UCSD-AML1 (cell line): ENCODE measurements around the gene C4orf50.
"Not testable (repeated sequence)": the region's sequence is repeated elsewhere in the genome, so short reads cannot be mapped to it uniquely, and the experiment has no call there.

ENCODE experiments used
- DNase-seq: peaks from one replicate; lab custom pipeline; 2025; ENCODE audit not compliant: unreplicated experiment; lab: John Stamatoyannopoulos, UW

The C4orf50 gene

DNA sequence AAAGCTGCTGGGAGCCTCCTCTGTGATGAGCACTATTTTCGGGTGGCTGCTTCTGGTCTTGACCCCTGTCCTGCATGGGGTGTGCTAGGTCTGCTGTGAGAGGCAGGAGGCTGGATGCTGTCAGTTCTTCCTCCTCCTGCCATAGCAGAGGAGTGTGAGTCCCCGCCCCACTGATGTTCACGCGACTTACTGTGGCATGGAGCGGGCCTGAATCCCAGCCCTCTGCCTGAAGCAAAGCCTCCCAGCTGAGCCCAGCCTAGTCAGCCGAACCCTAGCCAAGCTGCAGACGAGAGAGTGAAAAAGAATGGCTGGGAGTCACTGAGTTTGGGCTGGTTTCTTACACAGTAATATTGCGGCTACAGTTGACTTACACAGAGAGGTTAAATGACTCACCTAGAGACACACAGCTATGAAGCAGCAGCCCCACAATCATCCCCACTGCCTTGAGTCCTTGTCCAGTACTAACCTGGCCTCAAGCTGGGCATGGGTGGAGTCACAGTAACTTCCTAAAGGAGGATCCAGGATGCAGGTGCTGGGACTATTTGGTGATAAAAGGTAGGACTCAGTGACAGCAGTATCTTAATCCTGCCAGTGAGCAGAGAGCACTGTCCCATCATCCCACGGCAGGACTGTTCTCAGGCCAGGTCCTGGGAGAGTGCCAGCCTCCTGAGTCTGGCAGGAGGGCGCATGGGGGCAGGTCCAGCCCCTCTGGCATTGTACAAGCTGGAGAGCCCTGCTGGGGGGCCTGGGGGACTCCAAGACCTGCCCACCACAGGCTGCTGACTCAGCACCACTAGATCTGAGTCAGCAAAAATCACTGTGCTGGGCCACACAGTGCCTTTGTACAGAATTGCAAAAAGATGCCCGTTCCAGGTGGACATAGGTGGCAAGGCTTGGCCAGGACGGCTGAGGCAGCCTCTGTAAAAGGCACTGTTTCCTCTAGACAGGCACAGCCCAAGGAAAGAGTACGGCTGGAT lies 65.0 kb downstream of the C4orf50 start:
- DNase-seq, result no peak

- DNase-seq, result no peak
These were observed 65.8 kb downstream of the C4orf50 start for GRCh38 chr4:5952286-5952974.

- not testable (repeated sequence) for DNase-seq
These were observed 71.6 kb downstream of the C4orf50 start for GRCh38 chr4:5946653-5947052.

GRCh38 chr4:5945936-5946335 lies 72.3 kb downstream of the C4orf50 start:
- DNase-seq, result no peak

DNA sequence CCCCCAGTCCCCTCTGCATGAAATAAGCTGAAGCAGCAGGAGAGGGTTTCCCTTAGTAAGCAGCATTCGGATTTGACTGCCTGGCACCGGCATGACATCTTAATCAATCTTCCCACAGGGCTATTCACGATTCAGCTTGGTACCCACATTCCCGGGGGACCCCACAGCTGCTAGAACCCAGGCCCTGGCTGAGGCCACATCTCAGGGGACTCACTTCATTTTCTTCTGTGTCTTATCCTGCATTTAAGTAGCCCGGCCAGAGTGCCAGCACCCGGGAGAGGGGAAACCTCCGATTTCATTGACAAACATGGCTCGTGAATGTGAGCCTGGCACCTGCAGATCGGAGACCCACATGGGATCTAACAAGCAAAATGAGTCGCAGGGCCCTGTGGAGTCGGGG lies 73.1 kb downstream of the C4orf50 start:
- DNase-seq, result no peak

- no peak for DNase-seq
These were observed 74.7 kb downstream of the C4orf50 start for GRCh38 chr4:5943561-5943960.

DNA sequence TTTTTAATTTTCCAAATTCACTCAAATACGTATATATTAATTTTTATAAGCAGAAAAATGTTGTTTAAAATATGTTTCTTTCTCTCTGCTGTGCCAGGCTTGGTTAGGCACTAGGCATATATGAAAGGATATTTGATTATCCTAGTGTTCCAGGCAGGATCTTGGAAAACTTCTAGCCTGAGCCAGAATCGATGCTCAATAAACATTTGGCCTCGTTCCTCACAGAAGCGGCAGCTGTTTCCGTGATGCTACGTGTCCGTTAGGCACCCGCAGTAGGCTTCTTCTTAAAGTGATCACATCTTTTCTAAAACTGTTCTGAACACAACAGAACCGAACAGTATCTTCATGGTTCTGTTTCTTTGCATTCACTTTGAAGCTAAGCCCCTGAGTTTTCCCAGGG lies 75.3 kb downstream of the C4orf50 start:
- DNase-seq, result no peak

DNA sequence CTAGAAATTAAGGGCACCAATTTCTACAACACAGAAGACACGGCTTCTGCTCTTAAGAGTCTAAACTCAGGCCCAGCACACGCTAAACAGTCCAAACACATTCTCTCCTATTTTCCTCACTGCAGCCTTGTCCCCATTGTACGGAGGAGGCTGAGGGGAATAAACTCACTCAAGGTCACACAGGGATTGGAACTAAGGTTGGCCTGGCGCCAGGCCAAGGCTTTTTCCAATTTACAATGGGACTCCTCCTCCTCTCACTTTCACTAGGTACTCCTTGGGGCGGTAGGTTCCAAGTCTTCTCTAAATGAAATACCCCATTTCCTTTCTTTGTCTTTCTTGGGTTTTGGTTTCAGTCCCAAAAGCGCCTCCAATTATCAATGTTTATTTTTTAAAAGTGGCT lies 76.6 kb downstream of the C4orf50 start:
- no peak for DNase-seq

- no peak for DNase-seq
These were observed 77.6 kb downstream of the C4orf50 start for GRCh38 chr4:5940470-5941203.

- no peak for DNase-seq
These were observed 84.0 kb downstream of the C4orf50 start for GRCh38 chr4:5933996-5934831.

DNA sequence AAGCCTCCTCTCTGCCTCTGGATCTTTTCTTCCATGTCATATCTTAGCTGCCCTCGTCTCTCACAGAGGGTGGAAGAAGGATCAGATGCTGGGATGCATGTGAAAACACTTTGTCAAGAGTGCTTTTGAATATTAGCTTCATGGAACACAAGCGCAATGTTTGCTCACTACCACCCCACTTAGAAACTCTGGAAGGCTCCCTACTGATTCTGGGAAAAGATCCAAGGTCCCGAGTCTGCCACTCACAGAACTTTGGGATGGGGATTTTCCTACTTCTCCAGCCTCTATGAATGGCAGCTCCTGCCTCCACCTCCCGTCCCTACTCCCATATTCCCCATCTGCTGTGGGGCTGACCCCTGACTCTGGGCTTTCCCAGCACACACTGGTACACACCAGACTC lies 85.1 kb downstream of the C4orf50 start:
- no peak for DNase-seq

GRCh38 chr4:5932035-5932568 lies 86.1 kb downstream of the C4orf50 start:
- no peak for DNase-seq

- DNase-seq, result no peak
These were observed 86.7 kb downstream of the C4orf50 start for GRCh38 chr4:5931526-5931925.

DNA sequence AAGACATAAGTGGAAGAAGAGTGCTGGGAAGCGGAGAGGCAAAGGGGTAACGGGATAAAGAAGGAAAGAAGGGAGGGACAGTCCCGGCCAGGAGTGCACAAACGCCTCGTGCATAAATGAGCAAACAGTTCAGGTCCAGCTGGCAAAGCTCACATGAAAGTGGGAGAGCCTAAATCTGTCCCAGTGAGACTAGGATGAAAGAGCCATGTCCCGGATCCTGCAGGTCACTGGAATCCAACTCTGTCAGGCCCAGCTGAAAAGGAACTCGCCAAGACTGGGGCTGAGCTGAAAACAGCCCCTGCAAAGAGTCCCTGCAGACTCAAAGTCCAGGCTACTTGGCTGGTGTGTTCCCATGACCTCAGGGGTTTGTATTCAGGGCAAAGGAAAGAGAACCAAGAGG lies 87.4 kb downstream of the C4orf50 start:
- DNase-seq, result no peak

- no peak for DNase-seq
These were observed 87.8 kb downstream of the C4orf50 start for GRCh38 chr4:5930456-5930855.

- DNase-seq, result no peak
These were observed 89.3 kb downstream of the C4orf50 start for GRCh38 chr4:5928844-5929420.

DNA sequence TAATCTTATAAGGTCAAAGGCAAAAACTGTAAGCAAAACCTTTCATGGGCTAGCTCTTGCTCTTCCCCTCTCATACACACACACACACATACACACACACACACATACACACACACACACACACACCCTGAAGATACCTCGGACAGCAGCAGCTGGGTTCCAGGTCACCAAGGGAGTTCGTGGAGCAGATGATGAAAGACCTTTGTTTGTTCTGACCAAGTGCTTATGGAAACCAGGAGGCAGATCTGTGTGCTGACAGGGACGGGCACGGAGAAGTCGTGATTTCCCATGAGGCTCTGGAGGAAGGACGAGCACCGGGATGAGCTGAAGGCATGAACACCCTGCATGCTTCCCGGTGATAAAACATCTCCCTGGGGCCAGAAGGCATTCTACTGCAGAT lies 90.0 kb downstream of the C4orf50 start:
- DNase-seq, result no peak

- DNase-seq, result no peak
These were observed 90.5 kb downstream of the C4orf50 start for GRCh38 chr4:5927747-5928146.

DNA sequence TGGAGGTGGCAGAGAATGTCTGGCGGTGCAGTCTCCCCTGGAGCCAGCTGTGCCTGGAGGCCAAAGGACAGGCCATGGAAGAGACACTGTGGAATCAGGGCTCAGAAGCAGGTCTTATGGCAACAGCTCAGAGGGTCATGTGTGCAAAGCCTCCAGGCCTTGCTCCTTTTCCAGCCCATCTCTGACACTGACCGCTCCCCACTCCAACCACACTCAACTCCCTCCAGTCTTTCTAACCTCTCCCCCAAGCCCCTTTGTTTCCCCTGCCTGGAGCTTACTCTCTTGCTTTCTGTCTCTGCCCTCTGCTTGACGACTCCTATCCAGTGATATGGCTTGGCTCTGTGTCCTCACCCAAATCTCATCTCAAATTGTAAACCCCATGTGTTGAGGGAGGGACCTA lies 91.1 kb downstream of the C4orf50 start:
- no peak for DNase-seq

GRCh38 chr4:5926598-5926997 lies 91.6 kb downstream of the C4orf50 start:
- DNase-seq, result no peak
